ENCODE data around the gene ZNF467. TPM values are rescaled to one million over a fixed set of nuclear protein-coding genes. Genes with fewer than 3 reads are reported as not detected.

The ZNF467 gene
- total RNA-seq, 1 donor from 2014 or later = 0.20 TPM

DNA sequence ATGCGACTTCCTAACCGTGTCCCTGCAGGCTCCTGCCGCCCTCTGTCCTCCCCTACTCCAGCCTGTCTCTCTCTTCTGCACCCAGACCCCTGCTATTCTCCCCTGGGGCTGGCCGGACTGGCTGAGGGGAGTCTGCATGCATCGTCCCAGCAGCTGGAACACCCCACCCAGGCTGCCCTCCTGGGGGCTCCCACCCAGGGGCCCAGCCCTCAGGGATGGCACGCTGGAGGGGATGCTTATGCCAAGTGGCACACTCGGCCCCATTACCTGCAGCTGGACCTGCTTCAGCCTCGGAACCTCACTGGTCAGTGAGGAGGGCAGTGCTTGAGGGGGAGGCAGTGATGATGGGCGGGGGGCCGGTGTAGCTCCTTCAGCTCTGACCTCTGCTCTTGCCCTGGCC is 21.7 kb upstream of the ZNF467 start:
- peaks cover 8% of the 10 kb centered on the region for H3K27me3 Mint-ChIP-seq
- ATAC-seq (ENCODE audit: low read depth) (no peak), DNase-seq (no peak)
- no peaks in the 10 kb centered on the region for H3K4me1 Mint-ChIP-seq
- ChIA-PET POLR2A (no interaction called here), CTCF (no interaction called here)
- TF ChIP-seq, protein P1, sequence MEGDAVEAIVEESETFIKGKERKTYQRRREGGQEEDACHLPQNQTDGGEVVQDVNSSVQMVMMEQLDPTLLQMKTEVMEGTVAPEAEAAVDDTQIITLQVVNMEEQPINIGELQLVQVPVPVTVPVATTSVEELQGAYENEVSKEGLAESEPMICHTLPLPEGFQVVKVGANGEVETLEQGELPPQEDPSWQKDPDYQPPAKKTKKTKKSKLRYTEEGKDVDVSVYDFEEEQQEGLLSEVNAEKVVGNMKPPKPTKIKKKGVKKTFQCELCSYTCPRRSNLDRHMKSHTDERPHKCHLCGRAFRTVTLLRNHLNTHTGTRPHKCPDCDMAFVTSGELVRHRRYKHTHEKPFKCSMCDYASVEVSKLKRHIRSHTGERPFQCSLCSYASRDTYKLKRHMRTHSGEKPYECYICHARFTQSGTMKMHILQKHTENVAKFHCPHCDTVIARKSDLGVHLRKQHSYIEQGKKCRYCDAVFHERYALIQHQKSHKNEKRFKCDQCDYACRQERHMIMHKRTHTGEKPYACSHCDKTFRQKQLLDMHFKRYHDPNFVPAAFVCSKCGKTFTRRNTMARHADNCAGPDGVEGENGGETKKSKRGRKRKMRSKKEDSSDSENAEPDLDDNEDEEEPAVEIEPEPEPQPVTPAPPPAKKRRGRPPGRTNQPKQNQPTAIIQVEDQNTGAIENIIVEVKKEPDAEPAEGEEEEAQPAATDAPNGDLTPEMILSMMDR (IDR thresholded peaks at IDR 0.05) = no peak
- H3K36me3 Mint-ChIP-seq (ENCODE audit: low read depth) = no peaks in the 10 kb centered on the region
- intact Hi-C loops (cut with micrococcal nuclease) = no loop called here
- no peak overlapping the region for H3K27ac Mint-ChIP-seq
- H3K9me3 Mint-ChIP-seq = no peaks in the 10 kb centered on the region
- H3K4me3 Mint-ChIP-seq = no peak overlapping the region

DNA sequence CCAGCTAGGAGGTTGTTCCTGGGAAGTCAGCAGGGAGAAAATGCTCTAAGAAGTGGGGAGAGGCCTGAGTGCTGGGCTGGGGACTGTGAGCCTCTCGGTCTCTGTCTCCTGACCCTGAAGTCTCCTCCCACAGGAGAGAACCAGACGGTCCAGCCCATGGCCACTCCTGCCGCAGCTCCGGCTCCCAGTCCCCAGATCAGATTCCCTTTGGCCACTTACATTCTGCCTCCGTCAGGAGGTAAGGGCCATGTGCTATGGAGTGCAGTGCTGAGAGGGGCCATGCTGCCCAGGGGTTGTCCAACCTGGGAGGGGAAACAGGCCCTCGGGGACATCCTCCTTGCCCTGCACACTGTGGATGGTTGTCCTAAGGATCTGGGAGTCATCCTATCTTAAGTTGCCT is 21.3 kb upstream of the ZNF467 start:
- Mint-ChIP-seq H3K36me3 (ENCODE audit: low read depth) (no peaks in the 10 kb centered on the region), H3K4me1 (peaks cover 2% of the 10 kb centered on the region), H3K4me3 (no peak overlapping the region), H3K27me3 (peaks cover 11% of the 10 kb centered on the region), H3K9me3 (no peaks in the 10 kb centered on the region), H3K27ac (no peak overlapping the region)
- ATAC-seq (ENCODE audit: low read depth) (no peak), DNase-seq (no peak)
- intact Hi-C loops (cut with micrococcal nuclease) = no loop called here
- ChIA-PET POLR2A (no interaction called here), CTCF (no interaction called here)
- TF ChIP-seq, protein P1 (IDR thresholded peaks at IDR 0.05) = no peak

DNA sequence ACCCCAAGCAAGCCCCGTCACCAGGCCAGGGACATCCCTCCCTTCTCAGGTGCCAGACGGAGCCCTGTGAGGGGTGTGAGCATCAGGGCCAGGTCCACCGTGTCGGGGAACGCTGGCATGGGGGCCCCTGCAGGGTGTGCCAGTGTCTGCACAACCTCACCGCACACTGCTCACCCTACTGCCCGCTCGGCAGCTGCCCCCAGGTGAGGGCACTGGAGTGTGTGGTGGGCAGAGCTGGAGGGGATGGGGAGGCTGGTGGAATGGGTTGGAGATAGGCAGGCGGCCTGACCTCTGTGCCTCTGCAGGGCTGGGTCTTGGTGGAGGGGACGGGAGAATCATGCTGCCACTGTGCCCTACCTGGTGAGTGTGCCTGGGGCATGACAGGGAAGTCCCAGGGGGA is 19.9 kb upstream of the ZNF467 start:
- Mint-ChIP-seq H3K27me3 (peaks cover 21% of the 10 kb centered on the region), H3K9me3 (no peaks in the 10 kb centered on the region), H3K27ac (no peak overlapping the region), H3K4me3 (no peak overlapping the region), H3K36me3 (ENCODE audit: low read depth) (no peaks in the 10 kb centered on the region), H3K4me1 (peaks cover 2% of the 10 kb centered on the region)
- TF ChIP-seq, protein P1 (IDR thresholded peaks at IDR 0.05) = no peak
- ChIA-PET CTCF (no interaction called here), POLR2A (no interaction called here)
- no peak for DNase-seq
- intact Hi-C loops (cut with micrococcal nuclease) = no loop called here
- ATAC-seq (ENCODE audit: low read depth) = no peak

DNA sequence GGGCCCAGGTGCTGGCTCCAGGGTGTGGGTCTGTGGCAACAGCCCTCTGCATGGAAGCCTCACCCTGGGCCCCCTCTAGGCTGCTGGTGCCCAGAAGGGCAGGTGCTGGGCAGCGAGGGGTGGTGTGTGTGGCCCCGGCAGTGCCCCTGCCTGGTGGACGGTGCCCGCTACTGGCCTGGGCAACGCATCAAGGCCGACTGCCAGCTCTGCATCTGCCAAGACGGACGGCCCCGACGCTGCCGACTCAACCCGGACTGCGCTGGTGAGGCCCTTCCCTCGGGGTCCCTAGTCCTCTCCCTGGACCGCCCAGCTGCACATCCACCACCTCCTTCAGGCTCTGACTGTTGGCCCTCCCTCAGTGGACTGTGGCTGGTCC is 18.8 kb upstream of the ZNF467 start:
- TF ChIP-seq, protein P1 (IDR thresholded peaks at IDR 0.05) = no peak
- no peaks in the 10 kb centered on the region for H3K36me3 Mint-ChIP-seq (ENCODE audit: low read depth)
- H3K27ac Mint-ChIP-seq = no peak overlapping the region
- H3K4me3 Mint-ChIP-seq = no peak overlapping the region
- H3K4me1 Mint-ChIP-seq = peaks cover 2% of the 10 kb centered on the region
- CTCF ChIA-PET = no interaction called here
- peaks cover 21% of the 10 kb centered on the region for H3K27me3 Mint-ChIP-seq
- intact Hi-C loops (cut with micrococcal nuclease) = no loop called here
- POLR2A ChIA-PET = no interaction called here
- H3K9me3 Mint-ChIP-seq = no peaks in the 10 kb centered on the region
- ATAC-seq (ENCODE audit: low read depth) (no peak), DNase-seq (no peak)

DNA sequence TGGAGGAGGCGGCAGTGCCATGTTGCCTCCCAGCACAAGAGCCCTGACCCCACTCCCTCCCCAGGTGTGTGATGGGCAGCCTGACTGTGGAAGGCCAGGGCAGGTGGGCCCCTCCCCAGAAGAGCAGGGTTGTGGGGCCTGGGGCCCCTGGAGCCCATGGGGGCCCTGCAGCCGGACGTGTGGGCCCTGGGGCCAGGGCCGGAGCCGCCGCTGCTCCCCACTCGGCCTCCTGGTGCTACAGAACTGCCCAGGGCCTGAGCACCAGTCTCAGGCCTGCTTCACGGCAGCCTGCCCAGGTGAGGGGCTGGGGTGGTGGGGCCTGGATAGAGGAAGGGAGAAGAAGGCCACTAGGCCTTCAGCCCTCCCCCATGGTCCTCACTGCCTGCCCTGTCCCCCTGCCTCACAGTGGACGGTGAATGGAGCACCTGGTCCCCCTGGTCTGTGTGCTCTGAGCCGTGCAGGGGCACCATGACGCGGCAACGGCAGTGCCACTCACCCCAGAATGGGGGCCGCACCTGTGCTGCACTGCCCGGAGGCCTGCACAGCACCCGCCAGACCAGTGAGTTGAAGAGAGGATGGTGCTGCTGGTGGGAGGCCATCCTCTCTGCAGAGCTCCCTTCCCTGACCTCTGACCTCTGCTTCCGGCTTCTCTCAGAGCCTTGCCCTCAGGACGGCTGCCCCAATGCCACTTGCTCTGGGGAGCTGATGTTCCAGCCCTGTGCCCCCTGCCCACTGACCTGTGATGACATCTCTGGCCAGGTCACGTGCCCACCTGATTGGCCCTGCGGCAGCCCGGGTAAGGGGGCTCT is 18.2 kb upstream of the ZNF467 start:
- no peak for DNase-seq
- no peak overlapping the region for H3K4me3 Mint-ChIP-seq
- TF ChIP-seq, protein P1 (IDR thresholded peaks at IDR 0.05) = no peak
- peaks cover 21% of the 10 kb centered on the region for H3K27me3 Mint-ChIP-seq
- ATAC-seq (ENCODE audit: low read depth) = no peak
- intact Hi-C loops (cut with micrococcal nuclease) = no loop called here
- ChIA-PET CTCF (interaction anchor here (1.5 kb wide), 1 partner anchor 8 kb away, joined by 4 read pairs; no protein-coding TSS in a partner anchor), POLR2A (no interaction called here)
- H3K27ac Mint-ChIP-seq = no peak overlapping the region
- H3K9me3 Mint-ChIP-seq = no peaks in the 10 kb centered on the region
- H3K36me3 Mint-ChIP-seq (ENCODE audit: low read depth) = no peaks in the 10 kb centered on the region
- H3K4me1 Mint-ChIP-seq = peaks cover 2% of the 10 kb centered on the region
